Activated T-helper 17 cell treated with anti-CD3 and anti-CD28 coated beads, Interleukin-2, amount 50 U/mL, for 72 hours (primary cell): Measurements from ENCODE around the gene ADARB2. TPM values are rescaled to one million over a fixed set of nuclear protein-coding genes. Genes with fewer than 3 reads are reported as not detected.
"Not testable (repeated sequence)": the region's sequence is repeated elsewhere in the genome, so short reads cannot be mapped to it uniquely, and the experiment has no call there.

Source experiments
- ATAC-seq: fragments of 150-1000 bp; cut with Tn5 transposase; replicated peaks from 2 replicates; pipeline ENCODE4 v1.10.0; 2021; ENCODE audit warnings: mild to moderate bottlenecking, moderate library complexity
- H3K27ac Mint-ChIP-seq: one replicate; pipeline ENCODE4 v1.8.0; 2022; ENCODE audit warnings: mixed read lengths
- H3K27me3 Mint-ChIP-seq: one replicate; pipeline ENCODE4 v1.8.0; 2022; ENCODE audit warnings: mixed read lengths
- H3K36me3 Mint-ChIP-seq: one replicate; pipeline ENCODE4 v1.8.0; 2022; ENCODE audit warnings: low read depth, mild to moderate bottlenecking, mixed read lengths
- H3K4me1 Mint-ChIP-seq: one replicate; pipeline ENCODE4 v1.8.0; 2022; ENCODE audit warnings: mixed read lengths
- H3K4me3 Mint-ChIP-seq: one replicate; pipeline ENCODE4 v1.8.0; 2022; ENCODE audit warnings: mild to moderate bottlenecking, mixed read lengths
- H3K9me3 Mint-ChIP-seq: one replicate; pipeline ENCODE4 v1.8.0; 2022; ENCODE audit warnings: mixed read lengths
- total RNA-seq, 2 donors: library from RNA; stranded (reverse); gene quantifications; one replicate each; pipeline ENCODE4 v1.2.3, GENCODE V29; 2022

The ADARB2 gene
- total RNA-seq, 2 donors from 2014 or later, result not detected

GRCh38 chr10:1625079-1625478 lies 112.2 kb downstream of the ADARB2 start:
- no peaks in the 10 kb centered on the region for H3K4me1 Mint-ChIP-seq
- no peak overlapping the region for H3K27ac Mint-ChIP-seq
- H3K36me3 Mint-ChIP-seq, result no peaks in the 10 kb centered on the region
- H3K9me3 Mint-ChIP-seq, result no peaks in the 10 kb centered on the region
- no peak for ATAC-seq
- H3K4me3 Mint-ChIP-seq, result no peak overlapping the region
- peaks cover 4% of the 10 kb centered on the region for H3K27me3 Mint-ChIP-seq

GRCh38 chr10:1624240-1624639 lies 113.1 kb downstream of the ADARB2 start:
- no peaks in the 10 kb centered on the region for H3K36me3 Mint-ChIP-seq
- no peaks in the 10 kb centered on the region for H3K9me3 Mint-ChIP-seq
- H3K27me3 Mint-ChIP-seq, result peaks cover 4% of the 10 kb centered on the region
- no peak overlapping the region for H3K27ac Mint-ChIP-seq
- no peaks in the 10 kb centered on the region for H3K4me1 Mint-ChIP-seq
- H3K4me3 Mint-ChIP-seq, result no peak overlapping the region
- no peak for ATAC-seq

- peak; percentile 51 for ATAC-seq
- no peaks in the 10 kb centered on the region for H3K36me3 Mint-ChIP-seq
- H3K4me3 Mint-ChIP-seq, result no peak overlapping the region
- H3K9me3 Mint-ChIP-seq, result no peaks in the 10 kb centered on the region
- H3K4me1 Mint-ChIP-seq, result no peaks in the 10 kb centered on the region
- peaks cover 15% of the 10 kb centered on the region for H3K27me3 Mint-ChIP-seq
- no peak overlapping the region for H3K27ac Mint-ChIP-seq
These were observed 116.5 kb downstream of the ADARB2 start for GRCh38 chr10:1620803-1621202.

GRCh38 chr10:1617376-1618317 lies 119.7 kb downstream of the ADARB2 start:
- not testable (repeated sequence) for ATAC-seq, H3K4me3 Mint-ChIP-seq, H3K9me3 Mint-ChIP-seq, H3K4me1 Mint-ChIP-seq, H3K36me3 Mint-ChIP-seq, H3K27ac Mint-ChIP-seq
- peaks cover 11% of the 10 kb centered on the region for H3K27me3 Mint-ChIP-seq

- H3K27me3 Mint-ChIP-seq, result peaks cover 11% of the 10 kb centered on the region
- not testable (repeated sequence) for H3K27ac Mint-ChIP-seq, H3K9me3 Mint-ChIP-seq, H3K4me1 Mint-ChIP-seq, H3K36me3 Mint-ChIP-seq, ATAC-seq, H3K4me3 Mint-ChIP-seq
These were observed 120.6 kb downstream of the ADARB2 start for GRCh38 chr10:1616701-1617100.

- H3K27ac Mint-ChIP-seq, result no peak overlapping the region
- no peak overlapping the region for H3K4me3 Mint-ChIP-seq
- no peak for ATAC-seq
- no peaks in the 10 kb centered on the region for H3K36me3 Mint-ChIP-seq
- H3K4me1 Mint-ChIP-seq, result no peaks in the 10 kb centered on the region
- H3K9me3 Mint-ChIP-seq, result no peaks in the 10 kb centered on the region
- H3K27me3 Mint-ChIP-seq, result peaks cover 21% of the 10 kb centered on the region
These were observed 122.0 kb downstream of the ADARB2 start for GRCh38 chr10:1615186-1615954.

- Mint-ChIP-seq H3K9me3 (no peaks in the 10 kb centered on the region), H3K4me1 (no peaks in the 10 kb centered on the region), H3K4me3 (no peak overlapping the region), H3K36me3 (no peaks in the 10 kb centered on the region), H3K27me3 (peaks cover 23% of the 10 kb centered on the region), H3K27ac (no peak overlapping the region)
- ATAC-seq, result no peak
These were observed 123.8 kb downstream of the ADARB2 start for GRCh38 chr10:1613511-1613910.

- H3K36me3 Mint-ChIP-seq, result no peaks in the 10 kb centered on the region
- peaks cover 27% of the 10 kb centered on the region for H3K27me3 Mint-ChIP-seq
- no peak overlapping the region for H3K27ac Mint-ChIP-seq
- H3K4me3 Mint-ChIP-seq, result no peak overlapping the region
- no peaks in the 10 kb centered on the region for H3K9me3 Mint-ChIP-seq
- no peak for ATAC-seq
- peaks cover 5% of the 10 kb centered on the region for H3K4me1 Mint-ChIP-seq
These were observed 124.4 kb downstream of the ADARB2 start for GRCh38 chr10:1612908-1613307.

- Mint-ChIP-seq H3K4me3 (no peak overlapping the region), H3K9me3 (no peaks in the 10 kb centered on the region), H3K36me3 (no peaks in the 10 kb centered on the region), H3K27me3 (peaks cover 32% of the 10 kb centered on the region), H3K27ac (no peak overlapping the region), H3K4me1 (peaks cover 5% of the 10 kb centered on the region)
- no peak for ATAC-seq
These were observed 125.3 kb downstream of the ADARB2 start for GRCh38 chr10:1611936-1612550.

- peaks cover 35% of the 10 kb centered on the region for H3K27me3 Mint-ChIP-seq
- no peaks in the 10 kb centered on the region for H3K9me3 Mint-ChIP-seq
- H3K27ac Mint-ChIP-seq, result no peak overlapping the region
- H3K4me3 Mint-ChIP-seq, result no peak overlapping the region
- no peak for ATAC-seq
- H3K36me3 Mint-ChIP-seq, result no peaks in the 10 kb centered on the region
- peaks cover 5% of the 10 kb centered on the region for H3K4me1 Mint-ChIP-seq
These were observed 126.1 kb downstream of the ADARB2 start for GRCh38 chr10:1610986-1611770.

- ATAC-seq, result no peak
- Mint-ChIP-seq H3K4me3 (no peak overlapping the region), H3K27me3 (peaks cover 39% of the 10 kb centered on the region), H3K27ac (no peak overlapping the region), H3K9me3 (no peaks in the 10 kb centered on the region), H3K36me3 (no peaks in the 10 kb centered on the region), H3K4me1 (peaks cover 5% of the 10 kb centered on the region)
These were observed 127.7 kb downstream of the ADARB2 start for GRCh38 chr10:1609648-1609970.

- no peak overlapping the region for H3K4me3 Mint-ChIP-seq
- ATAC-seq, result no peak
- H3K4me1 Mint-ChIP-seq, result peaks cover 5% of the 10 kb centered on the region
- H3K27me3 Mint-ChIP-seq, result peaks cover 39% of the 10 kb centered on the region
- H3K27ac Mint-ChIP-seq, result no peak overlapping the region
- no peaks in the 10 kb centered on the region for H3K9me3 Mint-ChIP-seq
- no peaks in the 10 kb centered on the region for H3K36me3 Mint-ChIP-seq
These were observed 128.3 kb downstream of the ADARB2 start for GRCh38 chr10:1608851-1609647.

- no peak for ATAC-seq
- Mint-ChIP-seq H3K36me3 (no peaks in the 10 kb centered on the region), H3K27ac (no peak overlapping the region), H3K4me1 (peaks cover 5% of the 10 kb centered on the region), H3K27me3 (peaks cover 39% of the 10 kb centered on the region), H3K4me3 (no peak overlapping the region), H3K9me3 (no peaks in the 10 kb centered on the region)
These were observed 128.9 kb downstream of the ADARB2 start for GRCh38 chr10:1608408-1608807.
